Measurements from ENCODE around the gene AADAT. TPM values are rescaled to one million over a fixed set of nuclear protein-coding genes. Genes with fewer than 3 reads are reported as not detected.

Gene AADAT
- total RNA-seq, 2 experiments from 2014 or later: not detected

DNA sequence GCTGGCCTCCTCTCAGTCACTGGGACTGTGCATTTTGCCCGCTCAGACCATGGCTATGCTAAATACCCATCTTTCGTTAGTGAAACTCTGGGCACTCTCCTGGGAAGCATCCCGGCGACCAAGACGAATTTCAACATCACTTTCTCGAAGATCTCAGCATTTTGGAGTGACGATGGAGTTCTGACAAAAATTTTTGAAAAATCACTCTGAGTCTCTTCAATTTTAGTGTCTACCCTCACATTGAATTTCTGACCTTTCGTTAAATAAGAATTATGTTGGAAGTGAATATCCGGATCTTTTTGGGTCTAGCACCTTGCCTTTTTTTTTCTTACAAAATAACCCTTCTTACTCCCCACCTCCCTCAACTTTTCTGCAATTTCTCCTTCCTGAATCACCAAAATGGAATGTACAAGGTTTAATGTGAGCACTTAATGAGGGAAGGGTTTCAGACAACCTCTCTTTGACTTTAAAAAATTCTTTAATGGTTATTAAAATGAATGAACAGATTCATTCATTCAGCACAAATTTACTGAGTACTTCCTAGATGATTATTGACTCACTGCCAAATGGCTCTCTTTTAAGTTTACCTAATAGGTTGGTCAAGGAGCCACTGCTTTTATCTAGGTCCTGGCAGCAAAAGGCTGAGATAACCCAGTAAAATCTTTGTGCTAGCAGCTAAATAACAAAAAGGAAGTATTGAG lies 746 bp upstream of the AADAT start:
- Histone ChIP-seq H3K4me3 (ENCODE audit: low read depth, low read length, poor library complexity, severe bottlenecking) (no peak overlapping the region), H3K9me2 (ENCODE audit: insufficient read depth, low read length) (no peaks in the 10 kb centered on the region), H3K27ac (ENCODE audit: low read depth, low read length, poor library complexity, severe bottlenecking) (no peak overlapping the region), H3K9me3 (ENCODE audit: low read length) (no peaks in the 10 kb centered on the region), H3K79me2 (ENCODE audit: insufficient read depth, low read depth, low read length) (no peaks in the 10 kb centered on the region), H3K4me2 (ENCODE audit: low read length) (no peak overlapping the region), H2AFZ (ENCODE audit: low read length) (no peak overlapping the region), H4K20me1 (ENCODE audit: insufficient read depth, low read length) (no peaks in the 10 kb centered on the region), H3K4me1 (ENCODE audit: insufficient read depth, low read length, poor library complexity, severe bottlenecking) (no peaks in the 10 kb centered on the region), H3K36me3 (ENCODE audit: insufficient read depth, low read length) (no peaks in the 10 kb centered on the region)
- CTCF ChIA-PET (ENCODE audit: unreplicated experiment): no interaction called here
- DNase-seq (ENCODE audit: low spot score): no peak
- TF ChIP-seq, protein P1, sequence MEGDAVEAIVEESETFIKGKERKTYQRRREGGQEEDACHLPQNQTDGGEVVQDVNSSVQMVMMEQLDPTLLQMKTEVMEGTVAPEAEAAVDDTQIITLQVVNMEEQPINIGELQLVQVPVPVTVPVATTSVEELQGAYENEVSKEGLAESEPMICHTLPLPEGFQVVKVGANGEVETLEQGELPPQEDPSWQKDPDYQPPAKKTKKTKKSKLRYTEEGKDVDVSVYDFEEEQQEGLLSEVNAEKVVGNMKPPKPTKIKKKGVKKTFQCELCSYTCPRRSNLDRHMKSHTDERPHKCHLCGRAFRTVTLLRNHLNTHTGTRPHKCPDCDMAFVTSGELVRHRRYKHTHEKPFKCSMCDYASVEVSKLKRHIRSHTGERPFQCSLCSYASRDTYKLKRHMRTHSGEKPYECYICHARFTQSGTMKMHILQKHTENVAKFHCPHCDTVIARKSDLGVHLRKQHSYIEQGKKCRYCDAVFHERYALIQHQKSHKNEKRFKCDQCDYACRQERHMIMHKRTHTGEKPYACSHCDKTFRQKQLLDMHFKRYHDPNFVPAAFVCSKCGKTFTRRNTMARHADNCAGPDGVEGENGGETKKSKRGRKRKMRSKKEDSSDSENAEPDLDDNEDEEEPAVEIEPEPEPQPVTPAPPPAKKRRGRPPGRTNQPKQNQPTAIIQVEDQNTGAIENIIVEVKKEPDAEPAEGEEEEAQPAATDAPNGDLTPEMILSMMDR (conservative IDR thresholded peaks at IDR 0.05; ENCODE audit: low read length): no peak
- no peak for TF ChIP-seq EZH2phosphoT487 (IDR thresholded peaks at IDR 0.05; ENCODE audit: borderline replicate concordance, low read depth, low read length)
- BruUV-seq (replicated peaks): no TSS peak
- POLR2A ChIA-PET: no interaction called here
- intact Hi-C loops (cut with micrococcal nuclease; ENCODE audit: unreplicated experiment): no loop called here

DNA sequence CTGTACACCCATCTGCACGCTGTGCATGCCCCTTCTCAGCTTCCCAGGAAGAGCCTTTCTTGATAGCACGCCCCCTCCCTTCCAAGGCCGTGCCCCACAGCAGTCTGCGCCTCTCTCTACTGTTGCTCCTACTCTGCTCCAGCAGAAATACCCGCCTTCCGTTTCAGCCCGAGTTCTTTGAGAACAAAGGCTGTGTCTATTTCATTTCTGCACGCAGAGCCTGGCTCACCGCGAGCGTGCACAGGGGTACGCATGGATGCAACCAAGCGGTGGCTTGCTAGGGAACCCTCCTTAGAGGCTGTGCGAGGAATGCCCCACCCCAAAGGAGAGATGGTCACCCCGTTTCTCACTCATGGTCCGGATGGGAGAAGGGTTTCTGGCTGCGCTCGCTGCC lies 485 bp downstream of the AADAT start:
- ChIA-PET POLR2A (no interaction called here), CTCF (ENCODE audit: unreplicated experiment) (no interaction called here)
- H3K4me2 ChIP-seq (ENCODE audit: low read length): no peak overlapping the region
- intact Hi-C loops (cut with micrococcal nuclease; ENCODE audit: unreplicated experiment): no loop called here
- no peak for DNase-seq (ENCODE audit: low spot score)
- H3K4me1 ChIP-seq (ENCODE audit: insufficient read depth, low read length, poor library complexity, severe bottlenecking): no peaks in the 10 kb centered on the region
- BruUV-seq (replicated peaks): no TSS peak
- no peaks in the 10 kb centered on the region for H4K20me1 ChIP-seq (ENCODE audit: insufficient read depth, low read length)
- H3K4me3 ChIP-seq (ENCODE audit: low read depth, low read length, poor library complexity, severe bottlenecking): no peak overlapping the region
- H3K9me3 ChIP-seq (ENCODE audit: low read length): no peaks in the 10 kb centered on the region
- TF ChIP-seq EZH2phosphoT487 (IDR thresholded peaks at IDR 0.05; ENCODE audit: borderline replicate concordance, low read depth, low read length): no peak
- TF ChIP-seq, protein P1 (conservative IDR thresholded peaks at IDR 0.05; ENCODE audit: low read length): no peak
- no peaks in the 10 kb centered on the region for H3K79me2 ChIP-seq (ENCODE audit: insufficient read depth, low read depth, low read length)
- no peak overlapping the region for H2AFZ ChIP-seq (ENCODE audit: low read length)
- no peaks in the 10 kb centered on the region for H3K9me2 ChIP-seq (ENCODE audit: insufficient read depth, low read length)
- no peaks in the 10 kb centered on the region for H3K36me3 ChIP-seq (ENCODE audit: insufficient read depth, low read length)
- H3K27ac ChIP-seq (ENCODE audit: low read depth, low read length, poor library complexity, severe bottlenecking): no peak overlapping the region

DNA sequence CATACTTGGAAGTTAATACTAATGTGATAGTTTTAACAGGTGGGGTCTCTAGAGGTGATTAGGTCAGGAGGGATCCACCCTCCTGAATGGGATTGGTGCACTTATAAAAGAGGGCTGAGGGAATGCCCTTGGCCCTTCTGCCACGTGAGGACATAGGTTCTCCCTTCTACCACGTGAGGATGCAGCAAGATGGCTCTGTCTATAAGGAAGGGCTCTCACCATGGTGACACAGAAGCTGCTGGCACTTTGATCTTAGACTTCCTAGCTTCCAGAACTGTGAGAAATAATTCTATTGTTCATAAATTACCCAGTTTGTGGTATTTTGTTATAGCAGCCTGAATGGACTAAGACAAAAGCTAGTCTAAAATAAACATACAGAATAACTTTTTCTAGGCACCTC lies 1.0 kb downstream of the AADAT start:
- POLR2A ChIA-PET: no interaction called here
- TF ChIP-seq EZH2phosphoT487 (IDR thresholded peaks at IDR 0.05; ENCODE audit: borderline replicate concordance, low read depth, low read length): no peak
- TF ChIP-seq, protein P1 (conservative IDR thresholded peaks at IDR 0.05; ENCODE audit: low read length): no peak
- CTCF ChIA-PET (ENCODE audit: unreplicated experiment): no interaction called here
- Histone ChIP-seq H3K27ac (ENCODE audit: low read depth, low read length, poor library complexity, severe bottlenecking) (no peak overlapping the region), H3K9me3 (ENCODE audit: low read length) (no peaks in the 10 kb centered on the region), H3K36me3 (ENCODE audit: insufficient read depth, low read length) (no peaks in the 10 kb centered on the region), H4K20me1 (ENCODE audit: insufficient read depth, low read length) (no peaks in the 10 kb centered on the region), H3K9me2 (ENCODE audit: insufficient read depth, low read length) (no peaks in the 10 kb centered on the region), H3K4me3 (ENCODE audit: low read depth, low read length, poor library complexity, severe bottlenecking) (no peak overlapping the region), H3K4me1 (ENCODE audit: insufficient read depth, low read length, poor library complexity, severe bottlenecking) (no peaks in the 10 kb centered on the region), H3K79me2 (ENCODE audit: insufficient read depth, low read depth, low read length) (no peaks in the 10 kb centered on the region), H2AFZ (ENCODE audit: low read length) (no peak overlapping the region), H3K4me2 (ENCODE audit: low read length) (no peak overlapping the region)
- intact Hi-C loops (cut with micrococcal nuclease; ENCODE audit: unreplicated experiment): no loop called here
- DNase-seq (ENCODE audit: low spot score): no peak
- no TSS peak for BruUV-seq (replicated peaks)
